OCI-LY1 (cell line): ENCODE measurements around the gene PCP4L1.

Experiments used
- H2AFZ ChIP-seq: fragments of 200-600 bp; sonication (generic), shearing (Covaris generic); 2 replicates; pipeline ENCODE4 v1.6.0; 2014; ENCODE audit warnings: antibody characterized with exemption, mild to moderate bottlenecking, low read length
- H3F3A ChIP-seq: fragments of 200-600 bp; sonication (generic), shearing (Covaris generic); 2 replicates; pipeline ENCODE4 v1.6.0; 2014; ENCODE audit warnings: mild to moderate bottlenecking, antibody characterized with exemption, low read length, moderate library complexity; ENCODE audit not compliant: insufficient read depth
- H3K27ac ChIP-seq: fragments of 200-600 bp; sonication (generic); 2 replicates; pipeline ENCODE4 v1.5.1; 2014; ENCODE audit warnings: low read length, mixed run types, mild to moderate bottlenecking, low read depth; ENCODE audit not compliant: poor library complexity, severe bottlenecking
- H3K27me3 ChIP-seq: fragments of 200-600 bp; sonication (generic); 2 replicates; pipeline ENCODE4 v1.6.0; 2014; ENCODE audit warnings: antibody characterized with exemption, mild to moderate bottlenecking, low read length, moderate library complexity; ENCODE audit not compliant: insufficient read depth
- H3K36me3 ChIP-seq: fragments of 200-600 bp; sonication (generic); 2 replicates; pipeline ENCODE4 v1.6.1; 2014; ENCODE audit warnings: mild to moderate bottlenecking, antibody characterized with exemption, low read length, moderate library complexity, mixed read lengths; ENCODE audit not compliant: insufficient read depth
- H3K4me1 ChIP-seq: fragments of 200-600 bp; sonication (generic); 2 replicates; pipeline ENCODE4 v1.5.1; 2014; ENCODE audit warnings: mild to moderate bottlenecking, low read length, moderate library complexity; ENCODE audit not compliant: insufficient read depth, severe bottlenecking
- H3K4me2 ChIP-seq: fragments of 200-600 bp; sonication (generic), shearing (Covaris generic); 2 replicates; pipeline ENCODE4 v1.6.1; 2014; ENCODE audit warnings: low read length
- H3K4me3 ChIP-seq: fragments of 200-600 bp; sonication (generic); 2 replicates; pipeline ENCODE4 v1.5.1; 2014; ENCODE audit warnings: low read length, low read depth, mild to moderate bottlenecking, mixed read lengths; ENCODE audit not compliant: poor library complexity, severe bottlenecking
- H3K79me2 ChIP-seq: fragments of 200-600 bp; shearing (Covaris generic); 2 replicates; pipeline ENCODE4 v1.6.1; 2016; ENCODE audit warnings: mixed run types, low read length, mixed read lengths; ENCODE audit not compliant: insufficient read depth
- H3K9ac ChIP-seq: fragments of 200-600 bp; sonication (generic), shearing (Covaris generic); 2 replicates; pipeline ENCODE4 v1.6.1; 2014; ENCODE audit warnings: mild to moderate bottlenecking, low read length, mixed read lengths
- H3K9me2 ChIP-seq: fragments of 200-600 bp; sonication (generic), shearing (Covaris generic); 2 replicates; pipeline ENCODE4 v1.6.1; 2014; ENCODE audit warnings: low read depth, mild to moderate bottlenecking, low read length, mixed read lengths
- H3K9me3 ChIP-seq: fragments of 200-600 bp; shearing (Covaris generic); 2 replicates; pipeline ENCODE4 v1.6.1; 2014; ENCODE audit warnings: low read length, mixed read lengths
- H4K20me1 ChIP-seq: fragments of 200-600 bp; sonication (generic), shearing (Covaris generic); 2 replicates; pipeline ENCODE4 v1.6.0; 2016; ENCODE audit warnings: mild to moderate bottlenecking, low read length; ENCODE audit not compliant: insufficient read depth
- CTCF ChIP-seq: fragments of 200-600 bp; sonication (generic), shearing (Covaris generic); IDR thresholded peaks from 2 replicates; pipeline ENCODE4 v1.5.1; 2017; ENCODE audit warnings: mild to moderate bottlenecking, antibody characterized with exemption, low read length, moderate library complexity, mixed read lengths
- EZH2 ChIP-seq: fragments of 200-600 bp; sonication (generic), shearing (Covaris generic); IDR thresholded peaks from 2 replicates; pipeline ENCODE4 v1.8.0; 2017; ENCODE audit warnings: borderline replicate concordance, mixed run types, mild to moderate bottlenecking, antibody characterized with exemption, low read length, moderate library complexity, mixed read lengths

PCP4L1 gene

DNA sequence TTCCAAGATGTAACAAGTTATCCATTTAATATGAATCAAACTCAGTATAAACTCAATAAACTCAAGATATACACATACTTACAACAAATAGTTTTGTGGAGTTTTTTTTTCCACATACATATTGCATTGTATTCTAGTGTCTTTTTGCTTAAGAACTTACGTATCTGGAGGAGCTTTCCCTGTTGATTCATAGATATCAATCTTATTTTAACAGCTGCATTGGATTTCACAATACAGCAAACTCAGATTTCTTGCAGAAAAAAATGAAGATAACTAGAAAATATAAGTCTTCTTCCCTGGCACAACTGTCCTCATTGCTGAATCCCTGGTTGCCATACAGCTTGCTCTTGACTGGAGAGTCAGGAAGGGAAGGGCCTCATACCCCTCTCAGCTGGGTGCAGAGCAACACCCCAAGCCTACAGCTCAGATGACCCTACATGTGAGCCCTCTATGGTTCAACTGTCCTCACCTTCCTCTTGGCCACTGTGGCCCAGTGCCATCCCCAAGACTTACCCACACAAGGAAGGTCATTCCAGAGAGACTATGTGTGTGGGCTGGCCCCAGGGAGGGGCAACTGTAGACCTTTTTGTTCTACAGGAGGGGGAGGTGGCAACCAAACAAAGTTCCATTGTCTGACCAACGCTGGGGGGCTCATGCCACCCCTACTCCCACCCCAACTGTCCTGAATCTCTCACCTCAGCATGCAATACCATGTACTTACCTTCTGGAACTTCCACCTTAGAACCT is 49.5 kb downstream of the PCP4L1 start:
- Histone ChIP-seq H3K9me2 (no peaks in the 10 kb centered on the region), H3F3A (no peaks in the 10 kb centered on the region; the same call in 1 of the 2 replicates), H3K4me3 (no peak overlapping the region), H3K27me3 (no peaks in the 10 kb centered on the region), H2AFZ (no peak overlapping the region), H3K4me1 (peaks cover 35% of the 10 kb centered on the region), H3K9ac (no peak overlapping the region), H3K4me2 (no peak overlapping the region), H3K36me3 (peaks cover 11% of the 10 kb centered on the region; the same call in 1 of the 2 replicates), H3K79me2 (no peaks in the 10 kb centered on the region; the same call in 1 of the 2 replicates), H4K20me1 (no peaks in the 10 kb centered on the region), H3K9me3 (no peaks in the 10 kb centered on the region), H3K27ac (no peak overlapping the region)
- no peak for TF ChIP-seq EZH2
- TF ChIP-seq CTCF = no peak

- peaks cover 33% of the 10 kb centered on the region for H3K4me1 ChIP-seq
- peaks cover 4% of the 10 kb centered on the region; the same call in 1 of the 2 replicates for H3K79me2 ChIP-seq
- H3K9me3 ChIP-seq = no peaks in the 10 kb centered on the region
- H3K4me3 ChIP-seq = no peak within 1 kb of the TSS
- no peaks in the 10 kb centered on the region for H4K20me1 ChIP-seq
- H3K9me2 ChIP-seq = no peaks in the 10 kb centered on the region
- no peak within 1 kb of the TSS for H3K4me2 ChIP-seq
- H3K27me3 ChIP-seq = no peaks in the 10 kb centered on the region
- TF ChIP-seq EZH2 (no peak), CTCF (no peak)
- no peaks in the 10 kb centered on the region for H3K36me3 ChIP-seq
- H3K9ac ChIP-seq = no peak within 1 kb of the TSS
- no peaks in the 10 kb centered on the region; the same call in 1 of the 2 replicates for H3F3A ChIP-seq
- no peak within 1 kb of the TSS for H3K27ac ChIP-seq
- no peak within 1 kb of the TSS for H2AFZ ChIP-seq
These were observed 51.3 kb downstream of the PCP4L1 start, which contains the start of gene MPZ for GRCh38 chr1:161309868-161310267. TSS of gene MPZ (minus strand) at chr1:161309968. CDS start at chr1:161309905, 63 bp downstream.

GRCh38 chr1:161311595-161312181 is 53.1 kb downstream of the PCP4L1 start:
- Histone ChIP-seq H3K79me2 (peaks cover 12% of the 10 kb centered on the region), H3K4me1 (peaks cover 33% of the 10 kb centered on the region), H3K36me3 (no peaks in the 10 kb centered on the region), H3K4me3 (no peak overlapping the region), H3K9ac (no peak overlapping the region), H3K27ac (no peak overlapping the region), H3K9me2 (no peaks in the 10 kb centered on the region), H3K27me3 (no peaks in the 10 kb centered on the region), H4K20me1 (no peaks in the 10 kb centered on the region), H2AFZ (no peak overlapping the region), H3K9me3 (no peaks in the 10 kb centered on the region), H3K4me2 (no peak overlapping the region), H3F3A (no peaks in the 10 kb centered on the region; the same call in 1 of the 2 replicates)
- TF ChIP-seq EZH2 (no peak), CTCF (no peak)
